Mucosa of rectum (tissue), 2 donors: ENCODE measurements around the gene KLHDC1.
"Not testable (repeated sequence)": the region's sequence is repeated elsewhere in the genome, so short reads cannot be mapped to it uniquely, and the experiment has no call there.

Source experiments
- H3K27ac ChIP-seq, 2 donors: one replicate each; pipeline ENCODE4 v1.7.0; 2013; ENCODE audit warnings: inconsistent platforms in 2 of 2, low read depth in 2 of 2, low read length in 2 of 2
- H3K27me3 ChIP-seq, 2 donors: one replicate each; pipeline ENCODE4 v1.7.0; 2013; ENCODE audit warnings: low read length in 2 of 2; ENCODE audit not compliant: control insufficient read depth in 2 of 2, insufficient read depth in 2 of 2
- H3K36me3 ChIP-seq, 2 donors: one replicate each; pipeline ENCODE4 v1.7.0; 2013; ENCODE audit warnings: low read length in 2 of 2; ENCODE audit not compliant: control insufficient read depth in 2 of 2, insufficient read depth in 2 of 2
- H3K4me1 ChIP-seq, 2 donors: one replicate each; pipeline ENCODE4 v1.7.0; 2013; ENCODE audit warnings: low read length in 2 of 2, mild to moderate bottlenecking in 1 of 2; ENCODE audit not compliant: control insufficient read depth in 2 of 2, insufficient read depth in 2 of 2
- H3K4me3 ChIP-seq, 2 donors: one replicate each; pipeline ENCODE4 v1.7.0; 2013; ENCODE audit warnings: low read length in 2 of 2
- H3K9ac ChIP-seq, 2 donors: one replicate each; pipeline ENCODE4 v1.7.0; 2013; ENCODE audit warnings: low read length in 2 of 2, low read depth in 1 of 2, mild to moderate bottlenecking in 1 of 2
- H3K9me3 ChIP-seq, 2 donors: one replicate each; pipeline ENCODE4 v1.7.0; 2013; ENCODE audit warnings: low read length in 2 of 2; ENCODE audit not compliant: control insufficient read depth in 2 of 2
- donor health status: healthy.
- donor health status: Normal muscosa, but diverticular disease.

Gene KLHDC1

DNA sequence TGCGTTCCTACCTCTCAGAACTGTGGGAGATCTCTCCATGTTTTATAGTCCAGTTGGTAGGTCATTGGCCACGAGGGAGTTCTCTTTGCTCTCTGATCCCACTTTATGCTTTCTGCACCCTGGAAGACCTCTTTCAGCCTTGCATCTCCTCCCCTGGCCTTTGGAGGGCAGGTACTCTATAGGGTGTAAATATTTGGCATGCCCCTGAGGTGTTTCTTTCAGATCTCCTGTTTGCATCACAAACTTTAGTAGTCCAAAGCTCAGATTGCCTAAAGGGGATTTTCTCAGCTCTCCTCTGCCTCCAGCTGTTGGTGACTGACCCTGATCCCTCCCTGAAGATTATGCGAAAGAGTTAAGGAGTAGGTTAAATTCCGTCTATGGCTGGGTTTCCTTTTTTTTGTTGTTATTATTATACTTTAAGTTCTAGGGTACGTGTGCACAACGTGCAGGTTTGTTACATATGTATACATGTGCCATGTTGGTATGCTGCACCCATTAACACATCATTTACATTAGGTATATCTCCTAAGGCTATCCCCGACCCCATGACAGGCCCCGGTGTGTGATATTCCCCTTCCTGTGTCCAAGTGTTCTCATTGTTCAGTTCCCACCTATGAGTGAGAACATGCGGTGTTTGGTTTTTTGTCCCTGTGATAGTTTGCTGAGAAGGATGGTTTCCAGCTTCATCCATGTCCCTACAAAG lies 29.0 kb downstream of the KLHDC1 start:
- not testable (repeated sequence) for H3K9me3 ChIP-seq, H3K9ac ChIP-seq, H3K4me1 ChIP-seq, H3K4me3 ChIP-seq, H3K27ac ChIP-seq, H3K27me3 ChIP-seq
- H3K36me3 ChIP-seq, result peaks cover 5 to 11% of the 10 kb centered on the region in 2 donors

DNA sequence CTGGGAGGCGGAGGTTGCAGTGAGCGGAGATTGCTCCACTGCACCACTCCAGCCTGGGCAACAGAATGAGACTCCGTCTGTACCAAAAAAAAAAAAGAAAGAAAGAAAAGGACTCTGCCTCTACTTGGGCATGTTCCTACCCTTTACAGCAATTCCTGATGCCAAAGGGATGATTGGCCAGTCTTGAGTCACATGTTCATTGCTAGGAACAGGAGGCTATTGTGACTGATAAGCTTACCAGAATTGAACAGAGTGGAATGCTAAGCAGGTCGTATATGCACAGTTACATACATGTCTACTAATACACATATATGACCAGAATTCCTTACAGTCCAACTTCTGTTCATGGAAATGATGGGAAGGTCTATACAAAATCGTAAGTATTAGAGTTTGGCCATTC lies 34.3 kb downstream of the KLHDC1 start:
- Histone ChIP-seq H3K27me3 (no peaks in the 10 kb centered on the region), H3K4me1 (no peaks in the 10 kb centered on the region), H3K36me3 (peaks cover 3 to 11% of the 10 kb centered on the region in 2 donors), H3K9ac (no peak overlapping the region), H3K9me3 (no peaks in the 10 kb centered on the region), H3K27ac (no peak overlapping the region), H3K4me3 (no peak overlapping the region)

DNA sequence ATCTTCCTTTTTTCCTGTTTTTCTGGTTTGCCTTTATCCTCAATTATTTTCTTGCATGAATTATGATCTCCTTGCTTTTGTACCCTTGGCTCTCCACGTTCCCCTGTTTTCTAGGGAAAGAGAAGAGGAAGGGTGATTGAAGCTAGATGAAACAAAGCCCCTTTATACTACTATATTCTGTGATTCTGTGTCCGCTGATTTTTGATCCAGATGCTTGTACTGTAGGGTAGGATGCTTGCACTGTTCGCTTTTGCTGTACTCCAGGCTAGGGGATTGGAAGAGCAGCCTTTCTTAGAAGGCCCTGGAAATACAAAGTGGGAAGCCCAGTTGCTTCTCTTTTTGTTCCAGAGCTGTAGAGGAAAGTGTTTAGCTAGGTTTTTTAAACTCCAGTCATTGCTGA lies 40.0 kb downstream of the KLHDC1 start:
- Histone ChIP-seq H3K4me3 (no peak overlapping the region), H3K27ac (no peak overlapping the region), H3K27me3 (no peaks in the 10 kb centered on the region), H3K4me1 (no peaks in the 10 kb centered on the region), H3K9ac (no peak overlapping the region), H3K36me3 (peaks cover 0 to 2% of the 10 kb centered on the region in 2 donors), H3K9me3 (no peaks in the 10 kb centered on the region)

DNA sequence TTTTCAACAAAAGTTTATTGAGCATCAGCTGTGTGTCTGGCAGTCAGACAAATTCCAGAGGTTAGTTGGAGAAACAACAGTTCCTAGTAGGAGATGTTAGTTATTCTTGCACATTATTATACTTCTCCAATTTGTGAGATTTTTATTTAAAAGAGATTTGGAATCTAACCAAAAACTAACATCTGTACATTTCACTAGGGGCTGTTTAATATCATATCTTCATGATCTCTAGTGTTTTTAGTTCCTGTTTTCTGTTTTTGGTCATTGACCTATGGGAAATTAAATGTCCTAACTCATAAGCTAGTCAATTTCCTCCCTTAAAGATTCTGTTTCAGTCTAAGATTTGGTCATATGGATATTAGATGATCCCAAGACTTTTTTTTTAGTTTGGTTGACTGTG lies 40.9 kb downstream of the KLHDC1 start:
- Histone ChIP-seq H3K36me3 (peaks cover 0 to 2% of the 10 kb centered on the region in 2 donors), H3K9ac (no peak overlapping the region), H3K9me3 (no peaks in the 10 kb centered on the region), H3K27ac (no peak overlapping the region), H3K4me3 (no peak overlapping the region), H3K27me3 (no peaks in the 10 kb centered on the region), H3K4me1 (no peaks in the 10 kb centered on the region)

DNA sequence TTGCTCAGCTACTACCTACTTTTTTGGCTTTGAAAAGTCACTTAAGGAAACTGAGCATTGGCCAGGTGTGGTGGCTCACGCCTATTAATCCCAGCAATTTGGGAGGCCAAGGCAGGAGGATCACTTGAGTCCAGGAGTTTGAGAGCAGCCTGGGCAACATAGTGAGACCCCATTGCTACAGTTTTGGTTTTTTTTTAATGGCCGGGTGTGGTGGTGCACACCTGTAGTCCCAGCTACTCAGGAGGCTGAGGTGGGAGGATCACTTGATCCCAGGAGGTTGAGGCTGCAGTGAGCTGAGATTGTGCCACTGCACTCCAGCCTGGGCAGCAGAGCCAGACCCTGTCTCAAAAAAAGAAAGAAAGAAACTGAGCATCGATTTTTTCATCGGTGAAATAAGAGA lies 42.7 kb downstream of the KLHDC1 start:
- H3K27ac ChIP-seq, H3K9ac ChIP-seq, H3K27me3 ChIP-seq, H3K9me3 ChIP-seq, H3K4me3 ChIP-seq, H3K4me1 ChIP-seq, H3K36me3 ChIP-seq: not testable (repeated sequence)

DNA sequence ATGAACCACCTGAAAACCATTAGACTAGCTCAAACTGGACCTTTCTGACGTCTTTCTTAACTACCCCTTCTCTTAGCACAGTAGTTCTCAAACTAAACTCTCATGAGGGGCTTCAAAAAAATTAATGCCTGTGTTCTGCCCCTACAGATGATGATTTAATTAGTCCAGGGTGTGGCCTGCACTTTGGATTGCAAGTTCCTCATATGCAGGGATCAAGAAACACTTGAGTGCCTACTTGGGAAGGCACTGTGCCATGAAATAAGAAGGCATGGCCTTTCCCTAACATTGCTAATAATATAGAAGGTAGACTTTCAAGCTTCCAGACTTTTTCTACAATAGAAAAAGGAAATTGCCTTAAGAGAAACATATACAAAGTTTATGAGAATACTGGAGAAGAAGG lies 52.3 kb downstream of the KLHDC1 start:
- Histone ChIP-seq H3K27ac (no peak overlapping the region), H3K36me3 (peaks cover 0 to 10% of the 10 kb centered on the region in 2 donors), H3K9ac (no peak overlapping the region), H3K9me3 (no peaks in the 10 kb centered on the region), H3K4me1 (no peaks in the 10 kb centered on the region), H3K27me3 (no peaks in the 10 kb centered on the region), H3K4me3 (no peak overlapping the region)

DNA sequence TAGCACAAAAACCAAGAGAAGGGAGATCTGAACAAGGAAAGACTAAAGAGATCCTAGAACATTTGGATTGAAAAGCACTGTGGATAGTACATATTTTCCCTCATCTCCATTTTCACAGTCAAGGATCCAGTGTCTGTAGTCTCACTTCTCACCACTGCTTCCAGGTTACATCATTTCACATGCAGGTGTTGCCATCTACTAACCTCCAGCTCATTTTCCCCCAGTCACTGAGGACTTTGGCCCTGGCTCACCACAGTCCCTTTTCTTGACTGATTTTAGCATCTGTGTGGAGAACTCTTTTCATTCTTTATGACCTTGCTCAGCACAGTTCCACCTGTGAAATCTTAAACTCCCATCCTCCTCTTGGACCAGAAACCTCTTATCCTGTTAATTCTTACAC lies 53.6 kb downstream of the KLHDC1 start:
- not testable (repeated sequence) for H3K4me1 ChIP-seq, H3K27ac ChIP-seq, H3K36me3 ChIP-seq, H3K9me3 ChIP-seq, H3K27me3 ChIP-seq, H3K9ac ChIP-seq, H3K4me3 ChIP-seq

DNA sequence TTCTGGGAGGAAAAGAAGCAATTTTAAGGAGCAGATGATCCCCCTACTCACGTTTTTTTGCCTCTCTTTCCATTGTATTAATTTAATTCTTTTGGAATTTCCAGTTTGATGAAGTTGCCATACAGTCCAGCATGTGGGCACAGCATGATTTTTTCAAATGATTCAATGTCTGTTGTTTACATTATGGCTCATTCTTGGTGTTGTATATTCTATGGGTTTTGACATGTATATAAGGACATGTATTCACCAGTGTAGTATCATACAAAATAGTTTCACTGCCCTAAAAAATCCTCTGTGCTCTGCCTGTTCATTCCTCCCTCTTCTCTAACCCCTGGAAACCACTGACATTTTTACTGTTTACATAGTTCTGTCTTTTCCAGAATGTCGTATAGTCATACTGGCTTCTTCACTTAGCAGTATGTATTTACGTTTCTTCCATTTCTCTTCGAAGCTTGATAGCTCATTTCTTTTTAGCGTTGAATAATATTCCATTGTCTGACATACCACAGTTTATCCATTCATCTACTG lies 61.7 kb downstream of the KLHDC1 start:
- H3K4me1 ChIP-seq, result no peaks in the 10 kb centered on the region
- H3K36me3 ChIP-seq, result no peaks in the 10 kb centered on the region
- H3K27ac ChIP-seq, result no peak overlapping the region
- no peaks in the 10 kb centered on the region for H3K27me3 ChIP-seq
- no peak overlapping the region for H3K9ac ChIP-seq
- H3K4me3 ChIP-seq, result no peak overlapping the region
- no peaks in the 10 kb centered on the region for H3K9me3 ChIP-seq

DNA sequence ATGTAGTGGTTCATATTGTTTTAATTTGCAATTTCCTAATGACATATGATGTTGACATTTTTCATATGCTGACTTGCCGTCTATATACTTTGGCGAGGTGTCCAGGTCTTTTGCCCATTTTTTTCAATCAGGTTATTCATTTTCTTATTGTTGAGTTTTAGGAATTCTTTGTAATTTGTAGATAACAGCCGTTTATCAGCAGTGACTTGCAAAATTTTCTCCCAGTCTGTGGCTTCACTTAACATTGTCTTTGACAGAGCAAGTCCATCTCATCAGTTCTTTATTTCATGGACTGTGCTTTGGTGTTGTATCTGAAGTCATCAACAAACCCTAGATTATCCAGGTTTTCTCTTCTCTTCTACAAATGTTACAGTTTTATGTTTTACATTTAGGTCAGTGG lies 62.5 kb downstream of the KLHDC1 start:
- Histone ChIP-seq H3K27ac (no peak overlapping the region), H3K27me3 (no peaks in the 10 kb centered on the region), H3K9me3 (no peaks in the 10 kb centered on the region), H3K36me3 (no peaks in the 10 kb centered on the region), H3K4me1 (no peaks in the 10 kb centered on the region), H3K4me3 (no peak overlapping the region), H3K9ac (no peak overlapping the region)

DNA sequence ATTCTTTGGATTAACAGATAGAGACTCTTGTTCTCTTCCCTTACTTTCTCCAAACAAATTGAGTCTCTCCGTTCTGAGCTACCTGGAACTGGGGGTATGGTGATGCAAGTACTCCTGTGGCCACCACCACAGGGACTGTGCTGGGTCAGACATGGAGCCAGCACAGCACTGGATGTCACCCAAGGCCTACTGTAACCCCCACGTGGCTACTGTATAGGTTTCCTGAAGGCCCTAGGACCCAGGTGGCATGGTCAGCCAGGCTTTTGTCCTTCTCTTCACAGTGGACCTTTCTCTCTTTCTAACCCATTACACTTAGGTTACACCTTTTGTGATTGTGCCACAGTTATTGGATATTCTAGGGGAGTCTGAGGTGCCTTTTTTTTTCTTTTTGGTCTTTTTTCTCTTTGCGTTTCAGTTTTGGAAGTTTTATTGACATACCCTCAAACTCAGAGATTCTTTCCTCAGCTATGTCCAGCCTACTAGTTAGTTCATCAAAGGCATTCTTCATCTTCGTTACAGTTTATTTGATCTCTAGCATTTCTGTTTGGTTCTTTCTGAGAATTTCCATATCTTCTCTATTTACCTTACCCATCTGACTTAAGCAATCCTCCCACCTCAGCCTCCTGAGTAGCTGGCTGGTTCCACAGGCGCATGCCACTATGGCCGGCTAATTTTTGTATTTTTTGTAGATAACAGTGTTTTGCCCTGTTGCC lies 69.1 kb downstream of the KLHDC1 start:
- no peaks in the 10 kb centered on the region for H3K36me3 ChIP-seq
- peaks cover 2 to 3% of the 10 kb centered on the region in 2 donors for H3K4me1 ChIP-seq
- no peak overlapping the region for H3K27ac ChIP-seq
- H3K9ac ChIP-seq, result no peak overlapping the region
- H3K4me3 ChIP-seq, result no peak overlapping the region
- H3K27me3 ChIP-seq, result no peaks in the 10 kb centered on the region
- no peaks in the 10 kb centered on the region for H3K9me3 ChIP-seq
